ENCODE results near the gene ANKRD2. TPM values are rescaled to one million over a fixed set of nuclear protein-coding genes. Genes with fewer than 3 reads are reported as not detected.

The ANKRD2 gene
- total and polyA plus RNA-seq, 2 donors (not counting 1 experiment from before 2014, with no cell fraction given), result 0.26 to 1.8 TPM

GRCh38 chr10:97534746-97535367 is 37.7 kb upstream of the ANKRD2 start:
- Histone ChIP-seq H2AFZ (ENCODE audit: low read length) (no peak overlapping the region), H3K4me1 (ENCODE audit: control insufficient read depth, extremely low read depth, insufficient read depth, low read length) (peaks cover 25% of the 10 kb centered on the region), H3K9ac (ENCODE audit: insufficient read depth, low read length) (no peak overlapping the region), H3K4me2 (ENCODE audit: extremely low read depth, insufficient read depth, low read length) (no peak overlapping the region), H3K79me2 (ENCODE audit: control insufficient read depth, insufficient read depth, low read length) (no peaks in the 10 kb centered on the region), H3K27ac (ENCODE audit: insufficient read depth, low read length) (no peak overlapping the region), H4K20me1 (ENCODE audit: control insufficient read depth, extremely low read depth, insufficient read depth, low read length) (no peaks in the 10 kb centered on the region), H3K9me3 (ENCODE audit: control insufficient read depth, insufficient read depth, low read depth, low read length) (no peaks in the 10 kb centered on the region), H3K27me3 (ENCODE audit: control insufficient read depth, insufficient read depth, low read length) (no peaks in the 10 kb centered on the region), H3K36me3 (ENCODE audit: control insufficient read depth, insufficient read depth, low read length) (no peaks in the 10 kb centered on the region), H3K4me3 (replicated peaks in 1 of 4; ENCODE audit: control extremely low read depth in 1 of 4, insufficient read depth in 1 of 4, low read depth in 3 of 4, low read length in 4 of 4) (no peak overlapping the region)
- TF ChIP-seq, protein P1, sequence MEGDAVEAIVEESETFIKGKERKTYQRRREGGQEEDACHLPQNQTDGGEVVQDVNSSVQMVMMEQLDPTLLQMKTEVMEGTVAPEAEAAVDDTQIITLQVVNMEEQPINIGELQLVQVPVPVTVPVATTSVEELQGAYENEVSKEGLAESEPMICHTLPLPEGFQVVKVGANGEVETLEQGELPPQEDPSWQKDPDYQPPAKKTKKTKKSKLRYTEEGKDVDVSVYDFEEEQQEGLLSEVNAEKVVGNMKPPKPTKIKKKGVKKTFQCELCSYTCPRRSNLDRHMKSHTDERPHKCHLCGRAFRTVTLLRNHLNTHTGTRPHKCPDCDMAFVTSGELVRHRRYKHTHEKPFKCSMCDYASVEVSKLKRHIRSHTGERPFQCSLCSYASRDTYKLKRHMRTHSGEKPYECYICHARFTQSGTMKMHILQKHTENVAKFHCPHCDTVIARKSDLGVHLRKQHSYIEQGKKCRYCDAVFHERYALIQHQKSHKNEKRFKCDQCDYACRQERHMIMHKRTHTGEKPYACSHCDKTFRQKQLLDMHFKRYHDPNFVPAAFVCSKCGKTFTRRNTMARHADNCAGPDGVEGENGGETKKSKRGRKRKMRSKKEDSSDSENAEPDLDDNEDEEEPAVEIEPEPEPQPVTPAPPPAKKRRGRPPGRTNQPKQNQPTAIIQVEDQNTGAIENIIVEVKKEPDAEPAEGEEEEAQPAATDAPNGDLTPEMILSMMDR (conservative IDR thresholded peaks at IDR 0.05 in 1 of 2, IDR thresholded peaks at IDR 0.05 in 1 of 2; ENCODE audit: low read depth in 1 of 2, low read length in 2 of 2), result peak; percentile 44 to 45
- TF ChIP-seq EZH2 (IDR thresholded peaks at IDR 0.05; ENCODE audit: low read length, missing control alignments), result no peak
- DNase-seq (ENCODE audit: low read depth in 2 of 2), result peak in 1 of 2 donors; percentile 33

DNA sequence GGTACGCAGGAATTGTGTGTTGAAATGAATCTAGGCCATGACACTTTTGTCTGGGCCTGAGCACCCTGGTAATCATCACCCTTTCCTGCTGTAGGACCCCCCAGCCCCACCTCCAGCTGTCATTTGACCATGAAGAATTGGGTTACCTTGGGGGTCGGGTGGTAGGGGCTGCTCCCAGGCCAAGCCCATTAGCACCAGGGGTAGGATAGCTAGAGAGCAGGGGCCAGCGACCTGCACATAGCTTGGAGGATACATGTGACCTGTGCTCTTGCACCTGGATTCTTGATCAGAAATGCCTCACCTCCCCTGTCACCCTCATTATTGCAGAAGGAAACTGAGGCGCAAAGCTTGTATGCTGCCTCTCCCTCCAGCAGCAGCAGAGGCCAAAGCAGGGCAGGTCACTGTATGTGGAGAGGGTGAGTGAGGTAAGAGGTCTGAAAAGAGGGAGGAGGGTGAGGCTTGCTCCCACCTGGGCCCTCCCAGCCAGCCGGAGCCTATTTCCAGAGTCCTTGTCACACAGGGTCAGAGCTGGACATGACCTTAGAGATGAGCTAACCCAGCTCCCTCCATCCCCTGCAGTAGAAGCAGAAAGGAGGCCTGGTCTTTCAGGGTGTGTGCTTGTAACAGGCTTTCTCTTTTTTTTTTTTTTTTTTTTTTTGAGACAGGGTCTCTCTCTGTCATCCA is 35.3 kb upstream of the ANKRD2 start:
- Histone ChIP-seq H2AFZ (ENCODE audit: low read length) (no peak overlapping the region), H3K36me3 (ENCODE audit: control insufficient read depth, insufficient read depth, low read length) (no peaks in the 10 kb centered on the region), H4K20me1 (ENCODE audit: control insufficient read depth, extremely low read depth, insufficient read depth, low read length) (no peaks in the 10 kb centered on the region), H3K9me3 (ENCODE audit: control insufficient read depth, insufficient read depth, low read depth, low read length) (no peaks in the 10 kb centered on the region), H3K4me3 (replicated peaks in 1 of 4; ENCODE audit: control extremely low read depth in 1 of 4, insufficient read depth in 1 of 4, low read depth in 3 of 4, low read length in 4 of 4) (no peak overlapping the region), H3K9ac (ENCODE audit: insufficient read depth, low read length) (no peak overlapping the region), H3K27ac (ENCODE audit: insufficient read depth, low read length) (no peak overlapping the region), H3K79me2 (ENCODE audit: control insufficient read depth, insufficient read depth, low read length) (peaks cover 7% of the 10 kb centered on the region), H3K4me1 (ENCODE audit: control insufficient read depth, extremely low read depth, insufficient read depth, low read length) (peaks cover 38% of the 10 kb centered on the region), H3K4me2 (ENCODE audit: extremely low read depth, insufficient read depth, low read length) (no peak overlapping the region), H3K27me3 (ENCODE audit: control insufficient read depth, insufficient read depth, low read length) (no peaks in the 10 kb centered on the region)
- TF ChIP-seq, protein P1 (conservative IDR thresholded peaks at IDR 0.05 in 1 of 2, IDR thresholded peaks at IDR 0.05 in 1 of 2; ENCODE audit: low read depth in 1 of 2, low read length in 2 of 2), result no peak
- TF ChIP-seq EZH2 (IDR thresholded peaks at IDR 0.05; ENCODE audit: low read length, missing control alignments), result no peak
- DNase-seq (ENCODE audit: low read depth in 2 of 2), result no peak

DNA sequence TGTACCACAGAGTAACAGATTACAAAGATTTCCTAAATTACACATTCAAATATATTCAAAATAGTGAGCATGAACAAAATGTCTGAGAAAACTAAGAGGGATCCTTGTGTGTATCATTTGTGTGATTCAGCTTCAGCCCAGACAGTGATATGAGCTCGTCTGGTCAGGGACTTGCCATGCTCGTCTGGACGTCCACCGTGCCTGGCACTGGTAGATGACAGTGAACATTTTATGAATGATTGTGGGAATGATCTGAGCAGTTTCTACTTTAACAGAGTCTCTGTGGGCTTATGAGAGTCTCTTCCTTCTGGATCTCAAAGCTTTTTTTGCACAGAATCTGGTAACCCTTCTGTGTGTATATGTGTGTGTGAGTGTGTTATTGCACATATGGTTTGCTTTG is 34.2 kb upstream of the ANKRD2 start:
- Histone ChIP-seq H3K9ac (ENCODE audit: insufficient read depth, low read length) (no peak overlapping the region), H3K9me3 (ENCODE audit: control insufficient read depth, insufficient read depth, low read depth, low read length) (no peaks in the 10 kb centered on the region), H2AFZ (ENCODE audit: low read length) (no peak overlapping the region), H3K4me3 (replicated peaks in 1 of 4; ENCODE audit: control extremely low read depth in 1 of 4, insufficient read depth in 1 of 4, low read depth in 3 of 4, low read length in 4 of 4) (no peak overlapping the region), H3K4me1 (ENCODE audit: control insufficient read depth, extremely low read depth, insufficient read depth, low read length) (peaks cover 41% of the 10 kb centered on the region), H3K27ac (ENCODE audit: insufficient read depth, low read length) (no peak overlapping the region), H3K36me3 (ENCODE audit: control insufficient read depth, insufficient read depth, low read length) (no peaks in the 10 kb centered on the region), H3K79me2 (ENCODE audit: control insufficient read depth, insufficient read depth, low read length) (peaks cover 7% of the 10 kb centered on the region), H3K4me2 (ENCODE audit: extremely low read depth, insufficient read depth, low read length) (no peak overlapping the region), H3K27me3 (ENCODE audit: control insufficient read depth, insufficient read depth, low read length) (no peaks in the 10 kb centered on the region), H4K20me1 (ENCODE audit: control insufficient read depth, extremely low read depth, insufficient read depth, low read length) (no peaks in the 10 kb centered on the region)
- DNase-seq (ENCODE audit: low read depth in 2 of 2), result peak in 1 of 2 donors; percentile 81
- TF ChIP-seq, protein P1 (conservative IDR thresholded peaks at IDR 0.05 in 1 of 2, IDR thresholded peaks at IDR 0.05 in 1 of 2; ENCODE audit: low read depth in 1 of 2, low read length in 2 of 2), result no peak
- no peak for TF ChIP-seq EZH2 (IDR thresholded peaks at IDR 0.05; ENCODE audit: low read length, missing control alignments)
